ENCODE results near the gene ATXN2. TPM values are rescaled to one million over a fixed set of nuclear protein-coding genes. Genes with fewer than 3 reads are reported as not detected.

Gene ATXN2
- total RNA-seq, 1 experiment from 2014 or later, result 72.9 TPM

- Mint-ChIP-seq H3K9me3 (no peaks in the 10 kb centered on the region), H3K36me3 (ENCODE audit: insufficient read depth in 1 of 3, low read depth in 3 of 3) (peaks cover 0 to 9% (median 9%) of the 10 kb centered on the region in 3 experiments; a peak in 6 of 7 replicates), H3K27me3 (ENCODE audit: low read depth) (no peaks in the 10 kb centered on the region; the same call in 1 of the 2 replicates), H3K4me3 (no peak overlapping the region; a peak in 1 of 5 replicates), H3K27ac (peak overlapping the region; percentile 62 to 96 (median 94); a peak in 4 of 7 replicates), H3K4me1 (peaks cover 49 to 52% of the 10 kb centered on the region in 2 experiments)
- Histone ChIP-seq H4K5ac (ENCODE audit: insufficient read length, low read depth, low read length) (no peak overlapping the region), H3T11ph (ENCODE audit: low read length) (no peak overlapping the region), H3K4ac (ENCODE audit: low read depth, low read length) (no peak overlapping the region), H3K23me2 (ENCODE audit: insufficient read length, low read depth, low read length, poor library complexity, severe bottlenecking) (no peaks in the 10 kb centered on the region), H3K4me2 (ENCODE audit: insufficient read depth, insufficient read length, low read length) (no peak overlapping the region), H3K9me3 (ENCODE audit: control insufficient read depth, low read depth, low read length) (no peaks in the 10 kb centered on the region), H3K14ac (ENCODE audit: insufficient read depth, low read length) (no peak overlapping the region; the same call in 1 of the 2 replicates), H3K4me1 (ENCODE audit: insufficient read depth, low read length) (peaks cover 13% of the 10 kb centered on the region; the same call in 1 of the 2 replicates), H4K8ac (replicated peaks; ENCODE audit: insufficient read length, low read depth, low read length) (no peak overlapping the region), H2AFZ (ENCODE audit: low read length) (no peak overlapping the region), H2AK5ac (ENCODE audit: insufficient read length, low read length) (no peak overlapping the region), H3K56ac (ENCODE audit: insufficient read length, low read depth, low read length) (no peak overlapping the region), H3K18ac (ENCODE audit: insufficient read length, low read depth, low read length) (no peak overlapping the region), H3K9ac (ENCODE audit: extremely low read depth, insufficient read length, low read length) (no peak overlapping the region), H3K23ac (ENCODE audit: insufficient read length, low read depth, low read length) (no peak overlapping the region), H3K79me1 (ENCODE audit: insufficient read depth, low read depth, low read length, poor library complexity, severe bottlenecking) (no peaks in the 10 kb centered on the region), H2BK15ac (ENCODE audit: low read depth, low read length) (no peak overlapping the region), H3K27ac (ENCODE audit: insufficient read length, low read depth, low read length) (no peak overlapping the region), H4K20me1 (ENCODE audit: control insufficient read depth, insufficient read depth, insufficient read length) (no peaks in the 10 kb centered on the region), H2BK12ac (ENCODE audit: insufficient read length, low read depth, low read length) (no peak overlapping the region), H4K91ac (ENCODE audit: insufficient read length, low read depth, low read length) (no peak overlapping the region), H2BK5ac (ENCODE audit: insufficient read length, low read length) (no peak overlapping the region), H2BK120ac (ENCODE audit: low read depth, low read length, poor library complexity, severe bottlenecking) (no peak overlapping the region), H3K27me3 (ENCODE audit: insufficient read depth, low read length) (no peaks in the 10 kb centered on the region), H2BK20ac (ENCODE audit: low read depth, low read length, poor library complexity, severe bottlenecking) (no peak overlapping the region), H3K79me2 (ENCODE audit: insufficient read depth, low read length) (peaks cover 15% of the 10 kb centered on the region; the same call in 1 of the 2 replicates)
- WGBS (ENCODE audit: extremely low coverage, insufficient read length, low lambda C conversion rate), result no CpG with 5 or more reads among the region's 8 CpGs
- no peak for TF ChIP-seq CTCF (conservative IDR thresholded peaks at IDR 0.05)
- no peak for DNase-seq
These were observed 161.2 kb downstream of the ATXN2 start for GRCh38 chr12:111437816-111438454.

Measured in H9 (cell line).